NCI-H526 (cell line): ENCODE measurements around the gene DUOX2.
"Not testable (repeated sequence)": the region's sequence is repeated elsewhere in the genome, so short reads cannot be mapped to it uniquely, and the experiment has no call there.

Experiments used
- DNase-seq, 2 experiments: peaks; one replicate each; lab custom pipeline; 2025; lab: John Stamatoyannopoulos, UW

Gene DUOX2

DNA sequence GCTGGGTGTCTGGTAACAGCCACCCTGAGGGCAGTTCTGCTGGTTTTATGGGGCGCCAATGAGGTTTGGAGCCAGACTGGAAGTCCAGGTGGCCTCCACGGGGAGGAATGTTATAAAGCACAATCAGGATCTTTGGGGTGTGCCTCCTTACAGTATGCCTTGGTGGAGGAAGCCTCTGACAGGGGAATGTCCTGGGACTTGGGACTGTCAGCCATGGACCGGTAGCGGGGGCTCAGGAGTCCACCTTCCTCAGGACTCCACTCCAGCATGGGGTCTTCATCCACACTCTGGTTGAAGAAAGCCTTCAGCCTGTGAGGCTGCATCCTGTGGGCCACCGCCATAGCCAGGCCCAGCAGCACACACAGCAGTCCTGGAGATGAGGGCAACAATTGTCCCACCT lies 5.0 kb upstream of the DUOX2 start:
- no peak for DNase-seq

DNA sequence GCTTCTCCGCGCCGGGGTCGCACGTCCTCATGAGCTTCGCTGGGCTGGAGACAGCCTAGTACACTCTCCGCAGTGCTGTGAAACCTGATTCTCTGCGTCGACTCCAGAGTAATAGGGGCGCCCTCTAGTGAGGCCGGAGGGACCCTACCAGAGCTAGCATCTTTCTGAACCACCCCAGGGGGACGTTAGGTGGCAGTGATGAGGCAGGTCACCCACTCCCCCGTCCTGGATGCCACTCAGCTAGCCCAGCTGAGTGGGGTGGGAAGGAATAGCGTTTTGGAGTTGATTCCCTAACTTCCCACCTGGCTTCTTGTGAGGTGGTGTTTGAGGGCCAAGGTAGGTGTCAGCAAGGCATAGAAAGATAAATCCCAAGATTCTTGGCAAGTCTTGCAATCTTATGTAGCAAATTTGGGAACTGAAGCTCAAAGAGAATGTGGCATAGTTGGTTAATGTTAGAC lies 4.2 kb upstream of the DUOX2 start:
- peak; percentile 88 to 95 for DNase-seq

DNA sequence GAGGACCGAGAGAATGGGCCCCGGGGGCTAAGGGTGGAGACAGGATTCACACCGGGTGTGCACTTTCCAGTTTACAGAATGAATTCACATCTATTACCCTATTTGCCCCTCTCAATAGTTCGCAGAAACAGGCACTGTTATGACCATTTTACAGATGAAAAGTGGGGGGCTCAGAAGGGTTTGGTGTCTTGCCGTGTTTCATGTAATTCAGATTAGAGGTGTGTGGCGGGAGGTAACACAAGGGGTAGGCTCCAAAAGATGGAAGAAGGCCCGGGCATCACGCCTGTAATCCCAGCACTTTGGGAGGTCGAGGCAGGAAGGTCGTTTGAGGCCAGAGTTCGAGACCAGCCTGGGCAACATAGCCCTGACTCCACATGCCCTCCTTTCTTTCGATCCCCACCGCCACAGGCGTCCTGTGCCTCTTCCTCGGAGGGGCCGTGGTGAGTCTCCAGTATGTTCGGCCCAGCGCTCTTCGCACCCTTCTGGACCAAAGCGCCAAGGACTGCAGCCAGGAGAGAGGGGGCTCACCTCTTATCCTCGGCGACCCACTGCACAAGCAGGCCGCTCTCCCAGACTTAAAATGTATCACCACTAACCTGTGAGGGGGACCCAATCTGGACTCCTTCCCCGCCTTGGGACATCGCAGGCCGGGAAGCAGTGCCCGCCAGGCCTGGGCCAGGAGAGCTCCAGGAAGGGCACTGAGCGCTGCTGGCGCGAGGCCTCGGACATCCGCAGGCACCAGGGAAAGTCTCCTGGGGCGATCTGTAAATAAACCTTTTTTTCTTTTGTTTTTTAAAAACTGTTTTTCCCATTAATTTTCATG lies 3.5 kb upstream of the DUOX2 start:
- DNase-seq, result no peak

DNA sequence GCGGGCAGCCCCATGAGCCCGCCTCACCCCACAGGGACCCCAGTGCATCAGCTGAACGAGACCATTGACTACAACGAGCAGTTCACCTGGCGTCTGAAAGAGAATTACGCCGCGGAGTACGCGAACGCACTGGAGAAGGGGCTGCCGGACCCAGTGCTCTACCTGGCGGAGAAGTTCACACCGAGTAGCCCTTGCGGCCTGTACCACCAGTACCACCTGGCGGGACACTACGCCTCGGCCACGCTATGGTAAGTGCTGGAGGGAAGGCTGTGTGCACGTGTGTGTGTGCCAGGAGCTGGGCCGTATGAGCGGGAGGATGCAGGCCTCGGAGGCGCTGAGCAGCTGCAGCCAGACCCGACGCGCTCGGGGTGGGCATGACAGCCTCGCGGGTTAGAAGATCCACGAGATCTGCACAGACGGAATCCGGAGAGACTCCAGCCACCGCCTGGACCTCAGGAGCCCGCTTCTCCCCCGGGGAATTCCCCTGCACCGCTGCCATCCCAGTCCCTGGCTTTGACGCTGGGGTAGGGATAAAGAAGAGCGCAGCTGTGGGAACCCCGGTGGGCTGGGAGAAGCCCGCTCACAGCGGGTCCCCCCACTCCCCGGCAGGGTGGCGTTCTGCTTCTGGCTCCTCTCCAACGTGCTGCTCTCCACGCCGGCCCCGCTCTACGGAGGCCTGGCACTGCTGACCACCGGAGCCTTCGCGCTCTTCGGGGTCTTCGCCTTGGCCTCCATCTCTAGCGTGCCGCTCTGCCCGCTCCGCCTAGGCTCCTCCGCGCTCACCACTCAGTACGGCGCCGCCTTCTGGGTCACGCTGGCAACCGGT lies 2.7 kb upstream of the DUOX2 start:
- no peak for DNase-seq

DNA sequence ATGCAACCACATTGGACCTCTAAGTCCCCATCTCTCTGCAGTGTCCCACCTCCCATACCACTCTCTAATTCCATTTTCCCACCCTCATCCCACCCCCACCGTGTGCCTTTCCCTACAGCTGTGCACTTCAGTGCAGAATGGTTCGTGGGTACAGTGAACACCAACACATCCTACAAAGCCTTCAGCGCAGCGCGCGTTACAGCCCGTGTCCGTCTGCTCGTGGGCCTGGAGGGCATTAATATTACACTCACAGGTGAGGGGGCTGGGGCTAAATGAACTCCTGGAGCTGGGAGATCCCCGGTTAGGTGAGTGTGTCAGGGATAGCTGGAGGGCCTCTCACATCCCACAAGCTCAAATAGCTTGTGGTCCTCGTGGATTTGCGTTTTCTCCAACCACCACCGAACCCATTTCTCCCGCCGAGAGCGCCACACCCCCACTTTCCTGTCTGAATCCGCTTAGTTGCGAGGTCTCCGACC lies 2.1 kb upstream of the DUOX2 start:
- no peak for DNase-seq

DNA sequence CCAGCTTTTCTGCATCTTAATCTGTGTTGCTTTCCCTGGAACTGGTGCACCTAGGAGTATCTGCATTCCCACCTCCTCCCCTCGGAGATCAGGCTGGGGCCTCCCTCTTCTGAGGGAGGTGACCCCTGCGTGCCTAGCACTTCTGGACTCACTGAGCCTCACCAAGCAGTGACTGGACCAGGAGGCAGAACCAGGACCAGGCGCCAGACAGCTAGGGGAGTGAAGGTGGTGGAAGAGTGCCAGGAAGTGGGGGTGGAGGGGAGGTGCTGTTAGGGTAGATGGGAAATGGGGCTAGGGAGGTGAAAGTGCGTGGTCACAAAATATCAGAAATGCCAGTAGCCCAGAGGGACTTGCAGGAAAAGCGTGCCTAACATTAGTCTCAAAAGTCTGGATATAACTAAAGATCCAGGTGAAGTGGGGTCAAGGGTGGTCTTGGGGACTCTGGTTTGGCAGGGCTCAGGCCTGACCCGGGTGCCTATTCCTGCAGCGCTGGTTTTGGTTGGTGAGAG lies 1.4 kb upstream of the DUOX2 start:
- DNase-seq, result no peak

DNA sequence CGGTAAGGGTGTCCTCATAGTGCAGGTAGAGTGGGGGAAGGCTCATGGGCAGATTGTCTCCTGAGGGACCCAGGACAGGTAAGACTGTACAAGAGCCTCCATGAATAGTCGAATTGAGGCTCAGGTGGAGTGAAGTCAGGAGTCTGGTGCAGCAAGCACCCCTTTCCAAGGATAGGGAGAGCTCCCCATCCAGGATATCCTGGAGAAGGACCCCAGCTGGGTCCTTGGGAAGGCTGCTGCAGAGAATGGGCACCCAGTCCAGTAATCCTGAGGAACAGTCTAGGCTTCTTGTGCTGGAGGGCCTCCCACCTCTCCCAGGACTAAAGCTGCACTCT lies 746 bp upstream of the DUOX2 start:
- DNase-seq, result no peak

DNA sequence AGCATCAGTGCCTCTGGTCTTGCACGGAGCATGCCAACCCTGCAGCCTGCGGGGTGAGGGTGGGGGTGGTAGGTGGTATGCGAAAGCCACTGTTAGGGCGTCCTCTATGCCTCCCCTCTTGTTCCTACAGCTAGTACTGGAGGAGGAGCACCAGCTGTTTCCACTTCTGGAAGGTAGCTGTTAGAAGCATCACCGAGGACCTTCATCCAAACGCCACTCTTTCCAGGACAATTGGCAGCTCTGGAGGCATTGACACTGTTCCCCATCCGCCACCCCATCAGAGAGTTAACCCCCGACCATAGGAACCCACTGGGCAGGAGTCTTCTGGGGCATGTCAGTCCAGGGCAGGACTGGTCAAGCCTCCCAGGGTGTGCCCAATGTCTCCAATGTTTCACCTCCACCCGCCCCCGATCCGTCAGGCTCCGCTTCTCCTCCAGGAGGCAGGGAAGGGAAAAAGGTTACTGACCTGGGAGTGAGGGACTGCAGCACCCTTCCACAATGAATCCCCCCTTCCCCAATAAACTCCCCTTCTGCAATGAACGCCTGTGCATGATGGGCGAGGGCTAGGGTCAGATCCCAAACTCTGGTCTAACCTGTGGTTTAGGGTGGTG lies 487 bp downstream of the DUOX2 start:
- DNase-seq, result no peak

DNA sequence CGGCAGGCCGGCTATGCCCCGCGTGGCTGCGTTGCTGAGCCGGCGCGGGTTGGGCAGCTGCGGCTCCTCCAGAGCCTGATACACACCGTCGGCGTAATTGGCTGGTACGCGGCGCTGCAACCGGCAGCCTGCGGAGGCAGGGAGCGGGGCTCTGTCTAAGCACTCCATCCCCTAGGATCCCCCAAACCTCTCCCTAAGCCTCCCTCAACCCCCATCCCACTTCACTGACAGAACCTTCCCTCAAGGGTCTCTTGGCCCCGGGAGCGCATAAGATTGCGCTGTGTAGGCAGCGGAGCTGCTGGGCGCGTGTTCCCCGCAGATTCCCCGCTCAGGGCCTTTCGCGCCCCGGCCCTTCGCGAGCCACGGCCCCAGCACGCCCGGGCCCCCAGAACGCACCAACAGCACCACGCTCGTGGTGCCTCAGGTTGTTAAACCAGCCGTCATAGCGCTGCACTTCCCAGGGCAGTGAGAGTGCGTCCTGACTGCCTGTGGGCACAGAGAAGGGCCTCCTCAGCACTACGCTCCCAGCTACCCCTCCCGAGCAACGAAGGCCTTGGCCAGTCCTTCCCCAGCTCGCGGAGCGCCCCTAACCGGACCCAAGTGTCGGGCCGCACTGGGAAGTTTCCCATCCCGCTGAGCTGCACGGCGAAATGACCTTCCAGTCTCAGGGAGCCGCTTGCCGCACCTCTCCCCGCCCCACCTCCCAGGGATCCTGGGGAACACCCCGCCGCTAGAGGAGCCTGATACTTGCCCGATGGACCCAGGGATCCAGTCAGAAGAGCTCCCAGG lies 1.2 kb downstream of the DUOX2 start:
- peak in 1 of 2 experiments; percentile 61 for DNase-seq

DNA sequence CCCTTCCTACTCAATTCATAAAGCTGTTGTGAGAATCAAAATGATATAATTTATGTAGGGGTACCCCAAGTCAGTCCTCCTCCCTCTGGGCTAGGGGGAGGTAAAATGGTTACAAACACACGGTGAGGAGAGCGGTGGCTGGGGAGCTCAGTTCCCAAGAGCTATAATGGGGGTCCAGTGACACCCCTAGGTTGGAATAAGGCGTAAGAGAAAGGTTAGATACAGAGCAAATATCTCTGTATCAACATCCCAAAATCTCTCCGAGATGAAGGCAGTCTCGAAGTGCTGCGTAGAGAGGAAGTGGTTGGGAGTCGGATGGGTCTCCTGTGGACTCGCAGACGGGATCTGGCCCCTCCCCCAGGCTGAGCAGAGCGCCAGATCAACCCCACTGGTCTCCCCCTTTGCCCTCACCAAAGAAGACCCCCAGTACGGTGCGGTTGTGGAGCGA lies 1.8 kb downstream of the DUOX2 start:
- no peak for DNase-seq

DNA sequence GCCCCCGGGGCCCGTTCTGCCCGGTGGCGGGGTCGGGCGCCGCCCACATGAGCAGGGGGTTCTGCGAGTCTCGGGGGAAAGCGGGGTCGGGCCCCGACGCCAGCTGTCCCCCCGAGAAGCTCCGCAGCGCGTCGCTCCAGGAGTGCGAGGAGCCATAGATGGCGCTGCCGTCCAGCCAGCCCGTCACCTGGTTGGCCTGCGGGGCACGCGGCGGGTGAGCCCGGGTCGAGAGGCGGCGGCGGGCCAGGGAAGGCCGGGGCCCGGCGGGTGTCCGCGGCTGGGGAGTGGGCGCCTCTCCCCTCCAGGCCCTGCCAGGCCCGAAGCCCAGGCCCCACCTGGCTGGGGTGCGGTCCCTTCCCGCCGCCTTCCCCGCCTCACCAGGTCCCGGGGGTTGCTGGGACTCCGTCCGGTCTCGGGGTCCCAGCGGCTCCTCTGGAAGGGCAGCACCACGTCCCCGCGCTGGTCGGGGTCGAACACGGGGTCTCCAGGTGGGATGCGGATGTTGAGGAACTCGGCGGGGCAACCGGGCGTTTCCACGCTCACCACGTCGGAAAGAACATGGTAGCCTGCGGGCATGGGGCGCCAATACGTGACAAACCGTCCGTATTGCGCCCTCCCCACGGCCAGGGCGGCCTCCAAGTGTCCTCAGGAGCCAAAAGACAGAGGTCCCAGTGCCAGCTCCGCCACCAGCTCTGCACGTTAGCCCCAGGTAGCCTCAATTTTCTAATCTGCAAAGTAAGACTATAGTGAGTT lies 2.4 kb downstream of the DUOX2 start:
- peak in 1 of 2 experiments; percentile 9 for DNase-seq

DNA sequence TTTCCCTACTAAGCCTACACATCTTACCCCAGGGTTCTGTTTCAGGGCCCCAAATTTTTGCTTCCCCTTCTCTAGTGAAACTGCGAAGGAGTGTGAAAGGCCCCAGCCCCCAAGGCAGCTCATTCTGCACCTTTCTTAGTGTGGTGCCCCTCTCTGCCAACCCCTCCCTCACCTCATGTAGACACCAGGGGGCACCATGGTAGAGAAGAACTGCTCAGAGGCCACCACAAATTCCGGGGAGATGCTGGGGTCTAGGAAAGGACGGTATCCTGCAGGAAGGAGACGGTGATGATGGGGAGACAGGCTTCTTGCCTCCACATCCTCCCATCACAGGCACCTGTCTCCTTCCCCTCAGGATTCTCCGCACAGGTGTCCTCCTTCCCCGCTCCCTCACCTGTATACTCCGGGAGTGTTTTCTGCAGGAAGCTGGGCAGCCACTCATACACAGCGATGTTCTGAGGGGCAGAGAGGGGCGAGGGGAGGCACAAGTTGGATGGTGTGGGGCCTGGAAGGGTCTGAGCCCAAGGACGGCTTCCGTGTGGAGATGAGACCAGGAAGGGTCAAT lies 3.6 kb downstream of the DUOX2 start:
- no peak for DNase-seq

DNA sequence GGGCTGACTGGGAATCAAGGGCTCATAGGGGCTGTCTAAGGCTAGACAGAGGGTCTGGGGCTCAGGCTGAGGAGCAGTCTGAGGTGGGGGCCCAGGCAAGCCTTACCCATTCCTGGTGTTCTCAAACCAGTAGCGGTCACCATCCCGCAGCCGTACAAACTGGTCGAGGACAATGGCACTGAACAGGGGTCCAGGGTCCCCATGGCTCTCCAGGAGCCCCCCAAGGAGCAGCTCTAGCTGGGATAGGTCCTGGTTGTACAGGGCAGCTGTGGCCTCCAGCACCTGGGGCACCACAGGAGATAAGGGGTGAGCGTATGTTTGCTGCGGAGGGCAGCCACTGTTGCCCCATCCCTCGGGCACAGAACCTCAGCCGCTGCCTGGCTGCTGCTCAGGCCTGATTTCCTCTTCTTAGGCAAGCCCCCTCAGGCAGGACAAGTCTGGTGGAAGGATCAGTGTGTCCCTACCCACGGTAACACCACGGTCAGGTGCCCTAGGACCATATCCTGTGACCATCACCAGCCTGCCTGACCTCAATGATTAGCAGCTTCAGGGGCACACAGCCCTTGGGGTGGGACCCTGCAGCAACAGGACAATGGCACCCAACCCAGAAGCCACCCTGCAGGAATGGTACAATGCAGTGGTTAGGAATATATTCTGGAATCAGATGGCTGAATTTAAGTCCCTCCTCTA lies 5.9 kb downstream of the DUOX2 start:
- DNase-seq, result no peak

DNA sequence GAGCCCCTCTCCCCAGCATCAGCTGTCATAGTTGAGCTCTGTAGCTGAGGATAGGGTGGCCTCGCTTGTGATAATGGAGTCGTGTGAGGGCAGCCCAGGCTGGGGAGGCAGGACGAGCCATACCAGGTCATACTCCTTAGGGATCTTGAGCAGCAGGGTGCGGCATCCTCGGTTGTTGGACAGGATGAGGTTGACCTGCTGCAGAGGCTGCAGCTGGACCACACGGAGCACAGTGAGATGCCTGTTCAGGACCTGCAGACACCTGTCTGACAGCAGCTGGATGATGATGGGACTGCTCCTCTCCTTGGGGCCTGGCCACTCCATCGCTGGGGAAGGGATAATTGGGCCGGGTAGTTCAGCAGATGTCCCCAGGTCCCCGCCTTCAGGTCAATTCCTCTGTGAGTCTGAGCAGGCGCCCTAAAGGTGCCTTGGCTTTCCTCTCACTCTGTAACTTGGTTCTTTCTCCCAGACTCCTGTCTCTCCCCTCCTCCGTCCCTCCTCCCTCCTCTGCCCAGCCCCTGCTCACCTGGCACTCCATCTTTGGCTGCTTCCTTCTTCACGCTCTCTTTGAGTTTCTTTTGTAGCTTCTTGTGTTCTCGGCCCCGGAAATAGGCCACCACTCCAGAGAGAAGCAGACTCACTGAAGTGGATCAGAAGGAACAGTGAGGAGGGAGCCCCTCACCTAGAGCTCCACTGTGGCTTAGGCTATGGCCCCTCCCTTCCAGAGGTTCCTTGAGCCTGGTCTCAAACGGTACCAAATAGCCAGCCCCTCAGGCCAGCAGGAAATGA lies 7.8 kb downstream of the DUOX2 start:
- no peak for DNase-seq

DNA sequence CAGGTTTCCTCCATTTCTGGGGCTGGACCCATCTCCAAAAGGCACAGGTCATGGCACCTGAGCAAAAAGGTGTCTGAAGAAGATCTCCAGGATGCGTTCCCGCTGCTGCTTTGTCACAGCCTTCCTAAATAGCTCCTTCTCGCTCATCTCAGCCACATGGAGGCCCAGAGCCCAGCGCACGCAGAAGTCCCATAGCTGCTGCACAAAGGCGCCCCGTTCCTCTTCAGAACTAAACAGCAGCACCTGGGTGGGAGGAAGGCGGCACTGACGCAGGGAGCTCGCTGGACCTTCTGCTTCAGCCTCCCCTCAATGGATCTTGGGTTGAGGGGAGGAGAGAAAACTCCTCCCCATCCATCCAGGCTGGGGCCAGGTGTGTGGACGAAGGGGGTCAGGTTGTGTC lies 8.4 kb downstream of the DUOX2 start:
- DNase-seq, result no peak

DNA sequence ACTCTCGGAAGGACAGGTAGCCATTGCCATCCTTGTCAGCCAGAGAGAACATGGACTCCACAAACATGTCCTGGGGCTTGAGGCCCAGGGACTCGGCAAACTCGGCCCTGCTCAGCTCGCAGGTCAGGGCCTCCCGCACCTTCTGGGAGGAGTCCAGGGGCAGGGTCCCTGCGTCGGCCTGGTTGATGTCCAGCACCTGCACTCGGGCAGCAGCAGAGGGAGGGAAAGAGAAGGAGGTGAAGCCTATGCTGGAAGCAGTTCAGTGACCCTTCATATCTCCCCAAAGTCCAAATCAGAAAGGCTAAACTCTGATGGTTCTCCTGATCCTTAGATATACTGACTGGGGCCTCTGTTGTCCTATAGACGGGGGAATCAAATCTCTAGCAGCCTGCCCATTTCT lies 9.8 kb downstream of the DUOX2 start:
- DNase-seq, result not testable (repeated sequence)

DNA sequence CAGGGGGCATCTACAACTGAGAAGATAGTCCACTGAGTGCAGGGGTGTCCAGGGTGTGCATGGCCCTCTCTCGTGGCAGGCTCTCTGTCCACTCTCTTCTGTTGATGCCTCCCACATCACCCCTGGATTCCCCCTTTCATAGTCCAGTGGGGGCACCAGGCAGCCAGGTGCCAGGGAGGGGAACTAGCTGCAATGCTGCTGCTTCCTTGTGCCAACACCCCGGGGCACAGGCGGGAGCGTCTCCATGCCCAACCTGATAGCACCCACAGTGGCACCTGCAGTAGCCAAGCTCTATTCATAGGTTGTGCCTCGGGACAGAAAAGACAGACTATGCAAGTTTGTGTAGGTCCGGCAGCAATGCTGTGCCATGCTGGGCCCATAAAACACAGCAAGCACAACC lies 11.7 kb downstream of the DUOX2 start:
- DNase-seq, result no peak

DNA sequence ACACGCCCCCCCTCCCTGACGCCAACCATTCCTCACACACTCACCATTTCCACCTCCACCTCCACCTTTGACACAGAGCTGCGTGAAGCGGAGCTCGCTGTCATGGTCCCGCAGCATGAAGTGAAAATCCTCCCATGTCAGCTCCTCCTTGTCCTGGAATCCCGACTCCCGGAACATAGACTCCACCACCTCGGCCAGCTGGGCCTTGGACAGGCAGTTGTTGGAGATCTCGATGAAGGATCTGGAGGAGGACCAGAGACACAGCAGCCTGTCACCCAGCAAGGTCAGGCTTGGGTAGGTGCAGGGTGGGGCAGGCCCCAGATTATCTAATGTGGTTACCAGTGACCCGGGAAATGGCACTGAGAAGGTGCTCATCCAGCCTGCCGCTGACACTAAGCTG lies 12.2 kb downstream of the DUOX2 start:
- DNase-seq, result no peak
